Activated T-helper 17 cell treated with anti-CD3 and anti-CD28 coated beads, Interleukin-2, amount 50 U/mL, for 72 hours (primary cell): Measurements from ENCODE around the gene ZFP36L2. TPM values are rescaled to one million over a fixed set of nuclear protein-coding genes. Genes with fewer than 3 reads are reported as not detected.

Source experiments
- ATAC-seq: fragments of 150-1000 bp; cut with Tn5 transposase; replicated peaks from 2 replicates; pipeline ENCODE4 v1.10.0; 2021; ENCODE audit warnings: mild to moderate bottlenecking, moderate library complexity
- H3K27ac Mint-ChIP-seq: one replicate; pipeline ENCODE4 v1.8.0; 2022; ENCODE audit warnings: mixed read lengths
- H3K27me3 Mint-ChIP-seq: one replicate; pipeline ENCODE4 v1.8.0; 2022; ENCODE audit warnings: mixed read lengths
- H3K36me3 Mint-ChIP-seq: one replicate; pipeline ENCODE4 v1.8.0; 2022; ENCODE audit warnings: low read depth, mild to moderate bottlenecking, mixed read lengths
- H3K4me1 Mint-ChIP-seq: one replicate; pipeline ENCODE4 v1.8.0; 2022; ENCODE audit warnings: mixed read lengths
- H3K4me3 Mint-ChIP-seq: one replicate; pipeline ENCODE4 v1.8.0; 2022; ENCODE audit warnings: mild to moderate bottlenecking, mixed read lengths
- H3K9me3 Mint-ChIP-seq: one replicate; pipeline ENCODE4 v1.8.0; 2022; ENCODE audit warnings: mixed read lengths
- total RNA-seq, 2 donors: library from RNA; stranded (reverse); gene quantifications; one replicate each; pipeline ENCODE4 v1.2.3, GENCODE V29; 2022

ZFP36L2 gene
- total RNA-seq, 2 donors from 2014 or later: 57.8 to 185 TPM

- H3K27ac Mint-ChIP-seq: no peak overlapping the region
- ATAC-seq: no peak
- H3K36me3 Mint-ChIP-seq: peaks cover 21% of the 10 kb centered on the region
Observed at GRCh38 chr2:43233218-43234212, 7.1 kb upstream of the ZFP36L2 start.

GRCh38 chr2:43230951-43231827 lies 4.8 kb upstream of the ZFP36L2 start:
- Mint-ChIP-seq H3K27ac (no peak overlapping the region), H3K36me3 (peaks cover 29% of the 10 kb centered on the region), H3K27me3 (no peaks in the 10 kb centered on the region), H3K9me3 (no peaks in the 10 kb centered on the region), H3K4me1 (peaks cover 12% of the 10 kb centered on the region), H3K4me3 (no peak overlapping the region)
- ATAC-seq: no peak

More at GRCh38 chr2:43233218-43234212, 7.1 kb upstream of the ZFP36L2 start:
- no peak overlapping the region for H3K4me3 Mint-ChIP-seq
- peaks cover 17% of the 10 kb centered on the region for H3K4me1 Mint-ChIP-seq
- H3K9me3 Mint-ChIP-seq: no peaks in the 10 kb centered on the region
- H3K27me3 Mint-ChIP-seq: no peaks in the 10 kb centered on the region

GRCh38 chr2:43230351-43230885 lies 4.0 kb upstream of the ZFP36L2 start:
- peaks cover 12% of the 10 kb centered on the region for H3K4me1 Mint-ChIP-seq
- no peak for ATAC-seq
- peaks cover 37% of the 10 kb centered on the region for H3K36me3 Mint-ChIP-seq
- no peaks in the 10 kb centered on the region for H3K27me3 Mint-ChIP-seq
- H3K27ac Mint-ChIP-seq: no peak overlapping the region
- H3K9me3 Mint-ChIP-seq: no peaks in the 10 kb centered on the region
- no peak overlapping the region for H3K4me3 Mint-ChIP-seq

- peak overlapping the region; percentile 89 for H3K4me3 Mint-ChIP-seq
- peak overlapping the region; percentile 84 for H3K27ac Mint-ChIP-seq
Observed at GRCh38 chr2:43228756-43229659, 2.6 kb upstream of the ZFP36L2 start.

GRCh38 chr2:43228321-43228751 lies 1.9 kb upstream of the ZFP36L2 start:
- Mint-ChIP-seq H3K4me1 (peaks cover 12% of the 10 kb centered on the region), H3K9me3 (no peaks in the 10 kb centered on the region), H3K27ac (peak overlapping the region; percentile 84), H3K4me3 (peak overlapping the region; percentile 89), H3K27me3 (no peaks in the 10 kb centered on the region), H3K36me3 (peaks cover 56% of the 10 kb centered on the region)
- no peak for ATAC-seq

More at GRCh38 chr2:43228756-43229659, 2.6 kb upstream of the ZFP36L2 start:
- H3K36me3 Mint-ChIP-seq: peaks cover 49% of the 10 kb centered on the region
- H3K27me3 Mint-ChIP-seq: no peaks in the 10 kb centered on the region
- no peaks in the 10 kb centered on the region for H3K9me3 Mint-ChIP-seq
- no peak for ATAC-seq
- peaks cover 12% of the 10 kb centered on the region for H3K4me1 Mint-ChIP-seq

- peak overlapping the region; percentile 89 for H3K4me3 Mint-ChIP-seq
- no peaks in the 10 kb centered on the region for H3K27me3 Mint-ChIP-seq
- ATAC-seq: no peak
- peaks cover 60% of the 10 kb centered on the region for H3K36me3 Mint-ChIP-seq
- H3K27ac Mint-ChIP-seq: peak overlapping the region; percentile 84
- H3K9me3 Mint-ChIP-seq: no peaks in the 10 kb centered on the region
- H3K4me1 Mint-ChIP-seq: peaks cover 12% of the 10 kb centered on the region
Observed at GRCh38 chr2:43227830-43228281, 1.4 kb upstream of the ZFP36L2 start.

DNA sequence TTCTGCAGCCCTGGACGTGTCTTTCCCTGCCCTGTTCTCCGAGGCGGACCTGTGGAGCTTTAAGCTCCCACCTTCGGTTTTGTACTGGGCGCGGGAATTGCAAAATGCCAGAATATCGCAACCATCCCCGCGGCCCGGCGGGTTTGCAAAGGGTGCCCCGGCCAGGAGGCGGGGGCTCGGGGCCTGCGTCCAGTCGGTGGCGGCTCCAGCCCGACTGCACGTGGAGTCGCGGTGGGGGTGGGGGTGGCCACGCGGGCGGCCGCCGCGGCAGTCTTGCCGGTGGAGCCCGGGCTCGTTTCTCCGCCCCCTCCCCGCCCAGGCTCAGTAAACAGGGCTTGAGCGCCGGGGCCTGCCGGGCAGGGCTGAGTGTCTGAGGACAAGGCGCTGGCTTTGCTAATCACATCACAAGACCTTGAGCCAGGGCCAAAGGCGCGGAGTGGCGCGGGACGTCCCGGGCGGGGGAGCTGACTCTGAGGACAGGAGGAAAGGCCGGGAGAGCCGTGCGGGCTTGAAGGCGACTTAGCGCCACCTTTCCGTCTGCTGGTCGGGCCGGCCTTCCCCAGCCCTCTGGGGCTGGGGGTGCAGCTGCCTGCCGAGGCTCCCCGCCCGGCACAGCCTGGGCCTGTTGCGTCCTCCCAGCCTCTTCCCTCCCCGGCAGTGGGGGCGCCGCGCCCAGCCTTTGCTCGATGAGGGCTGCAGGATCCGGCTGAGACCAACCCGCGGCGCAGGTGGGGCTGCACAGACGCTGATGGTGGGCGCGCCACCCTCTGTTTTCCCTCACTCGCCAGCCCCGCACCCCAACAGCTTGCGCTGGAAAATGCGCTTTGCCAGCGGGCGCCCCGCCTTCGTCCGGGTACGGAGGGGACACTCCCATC lies 786 bp upstream of the ZFP36L2 start:
- peaks cover 67% of the 10 kb centered on the region for H3K36me3 Mint-ChIP-seq
- H3K27ac Mint-ChIP-seq: peak overlapping the region; percentile 84
- ATAC-seq: peak; percentile 23
- H3K27me3 Mint-ChIP-seq: no peaks in the 10 kb centered on the region
- H3K4me1 Mint-ChIP-seq: peaks cover 12% of the 10 kb centered on the region
- peak overlapping the region; percentile 89 for H3K4me3 Mint-ChIP-seq
- no peaks in the 10 kb centered on the region for H3K9me3 Mint-ChIP-seq

- H3K4me1 Mint-ChIP-seq: peaks cover 22% of the 10 kb centered on the region
- ATAC-seq: peak; percentile 32
- peak overlapping the region; percentile 84 for H3K27ac Mint-ChIP-seq
- H3K27me3 Mint-ChIP-seq: no peaks in the 10 kb centered on the region
- H3K4me3 Mint-ChIP-seq: peak overlapping the region; percentile 89
- H3K9me3 Mint-ChIP-seq: no peaks in the 10 kb centered on the region
- peaks cover 76% of the 10 kb centered on the region for H3K36me3 Mint-ChIP-seq
Observed at GRCh38 chr2:43225788-43226557, 433 bp downstream of the ZFP36L2 start.

DNA sequence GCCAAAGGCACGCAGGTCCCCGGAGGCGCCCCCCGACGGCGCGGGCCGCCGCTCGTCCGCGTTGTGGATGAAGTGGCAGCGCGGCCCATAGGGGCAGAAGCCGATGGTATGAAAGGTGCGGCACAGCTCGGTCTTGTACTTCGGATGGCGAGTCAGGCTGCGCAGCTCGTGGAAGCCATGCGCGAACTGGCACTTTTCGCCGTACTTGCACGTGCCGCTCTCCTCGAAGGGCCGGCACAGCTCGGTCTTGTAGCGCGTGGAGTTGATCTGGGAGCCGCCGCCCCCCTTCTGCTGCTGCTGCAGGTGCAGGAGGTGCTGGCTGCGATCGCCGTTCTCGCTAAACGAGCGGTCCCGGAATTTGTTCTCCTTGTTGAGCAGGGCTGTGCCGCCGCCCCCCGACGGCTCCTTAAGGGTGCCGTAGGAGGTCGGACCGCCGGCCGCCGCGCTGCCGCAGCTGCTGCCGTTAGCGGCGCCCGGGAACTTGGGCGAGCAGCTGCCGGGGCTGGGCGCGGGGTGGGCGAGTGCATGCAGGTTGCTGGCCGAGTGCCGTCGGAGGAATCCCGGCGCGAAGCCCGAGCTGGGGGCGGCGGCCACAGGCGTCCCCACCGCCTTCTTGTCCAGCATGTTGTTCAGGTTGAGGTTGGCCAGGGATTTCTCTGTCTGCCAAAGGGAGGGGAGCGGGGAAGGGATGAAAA lies 1.2 kb downstream of the ZFP36L2 start:
- Mint-ChIP-seq H3K4me3 (peak overlapping the region; percentile 89), H3K9me3 (no peaks in the 10 kb centered on the region), H3K27ac (peak overlapping the region; percentile 84), H3K4me1 (peaks cover 24% of the 10 kb centered on the region), H3K27me3 (no peaks in the 10 kb centered on the region), H3K36me3 (peaks cover 76% of the 10 kb centered on the region)
- peak; percentile 0 for ATAC-seq

DNA sequence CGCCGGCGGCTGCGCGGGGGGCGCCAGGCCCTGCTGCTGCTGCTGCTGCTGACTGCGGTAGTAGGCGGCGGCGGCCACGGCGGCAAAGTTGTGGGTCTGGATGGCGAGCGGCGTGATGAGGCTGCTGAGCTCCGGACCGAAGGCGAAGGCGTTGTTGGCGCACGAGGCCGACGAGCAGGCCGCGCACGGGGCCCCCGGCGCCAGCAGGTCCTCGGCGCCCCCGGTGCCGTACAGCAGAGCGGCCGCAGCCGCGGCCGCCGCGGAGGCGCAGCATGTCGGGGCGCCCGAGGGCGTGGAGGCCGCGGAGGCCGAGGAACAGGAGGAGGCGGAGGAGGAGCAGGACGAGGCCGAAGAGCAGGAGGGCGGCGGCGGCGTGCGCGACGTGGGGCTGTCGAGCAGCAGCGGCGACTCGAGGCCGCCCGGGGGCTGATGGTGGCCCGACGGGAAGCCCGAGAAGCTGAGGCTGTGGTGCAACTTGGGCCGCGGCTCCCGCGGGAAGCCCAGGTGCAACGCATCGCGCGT lies 1.8 kb downstream of the ZFP36L2 start:
- no peak for ATAC-seq
- H3K27me3 Mint-ChIP-seq: no peaks in the 10 kb centered on the region
- H3K36me3 Mint-ChIP-seq: peaks cover 76% of the 10 kb centered on the region
- peak overlapping the region; percentile 84 for H3K27ac Mint-ChIP-seq
- no peaks in the 10 kb centered on the region for H3K9me3 Mint-ChIP-seq
- H3K4me3 Mint-ChIP-seq: peak overlapping the region; percentile 89
- peaks cover 25% of the 10 kb centered on the region for H3K4me1 Mint-ChIP-seq

DNA sequence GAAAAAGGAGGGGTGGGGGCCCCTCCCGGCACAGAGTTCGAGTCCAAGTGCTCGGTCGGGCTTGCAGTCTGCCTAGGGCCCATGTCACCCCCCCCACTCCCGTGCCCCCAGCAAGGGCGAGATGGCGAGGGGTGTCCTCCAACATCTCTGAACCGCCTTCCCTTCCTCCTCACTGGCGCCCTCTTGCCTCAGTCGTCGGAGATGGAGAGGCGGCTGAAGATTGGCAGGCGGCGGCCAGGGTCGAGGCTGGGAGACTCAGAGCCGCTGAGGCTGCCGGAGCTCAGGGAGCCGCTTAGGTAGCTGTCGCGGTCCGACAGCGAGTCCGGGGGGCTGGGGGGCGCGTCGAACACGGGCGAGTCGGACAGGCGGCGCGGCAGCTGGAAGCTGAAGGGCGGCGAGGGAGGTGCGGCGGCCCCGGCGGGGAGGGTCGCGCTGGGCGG lies 2.3 kb downstream of the ZFP36L2 start:
- Mint-ChIP-seq H3K36me3 (peaks cover 76% of the 10 kb centered on the region), H3K27me3 (no peaks in the 10 kb centered on the region), H3K4me3 (peak overlapping the region; percentile 86), H3K27ac (peak overlapping the region; percentile 84), H3K9me3 (no peaks in the 10 kb centered on the region), H3K4me1 (peaks cover 25% of the 10 kb centered on the region)
- no peak for ATAC-seq
